ENCODE measurements around the gene ABI3.
"Not testable (repeated sequence)": the region's sequence is repeated elsewhere in the genome, so short reads cannot be mapped to it uniquely, and the experiment has no call there.

ABI3 gene, protein sequence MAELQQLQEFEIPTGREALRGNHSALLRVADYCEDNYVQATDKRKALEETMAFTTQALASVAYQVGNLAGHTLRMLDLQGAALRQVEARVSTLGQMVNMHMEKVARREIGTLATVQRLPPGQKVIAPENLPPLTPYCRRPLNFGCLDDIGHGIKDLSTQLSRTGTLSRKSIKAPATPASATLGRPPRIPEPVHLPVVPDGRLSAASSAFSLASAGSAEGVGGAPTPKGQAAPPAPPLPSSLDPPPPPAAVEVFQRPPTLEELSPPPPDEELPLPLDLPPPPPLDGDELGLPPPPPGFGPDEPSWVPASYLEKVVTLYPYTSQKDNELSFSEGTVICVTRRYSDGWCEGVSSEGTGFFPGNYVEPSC

DNA sequence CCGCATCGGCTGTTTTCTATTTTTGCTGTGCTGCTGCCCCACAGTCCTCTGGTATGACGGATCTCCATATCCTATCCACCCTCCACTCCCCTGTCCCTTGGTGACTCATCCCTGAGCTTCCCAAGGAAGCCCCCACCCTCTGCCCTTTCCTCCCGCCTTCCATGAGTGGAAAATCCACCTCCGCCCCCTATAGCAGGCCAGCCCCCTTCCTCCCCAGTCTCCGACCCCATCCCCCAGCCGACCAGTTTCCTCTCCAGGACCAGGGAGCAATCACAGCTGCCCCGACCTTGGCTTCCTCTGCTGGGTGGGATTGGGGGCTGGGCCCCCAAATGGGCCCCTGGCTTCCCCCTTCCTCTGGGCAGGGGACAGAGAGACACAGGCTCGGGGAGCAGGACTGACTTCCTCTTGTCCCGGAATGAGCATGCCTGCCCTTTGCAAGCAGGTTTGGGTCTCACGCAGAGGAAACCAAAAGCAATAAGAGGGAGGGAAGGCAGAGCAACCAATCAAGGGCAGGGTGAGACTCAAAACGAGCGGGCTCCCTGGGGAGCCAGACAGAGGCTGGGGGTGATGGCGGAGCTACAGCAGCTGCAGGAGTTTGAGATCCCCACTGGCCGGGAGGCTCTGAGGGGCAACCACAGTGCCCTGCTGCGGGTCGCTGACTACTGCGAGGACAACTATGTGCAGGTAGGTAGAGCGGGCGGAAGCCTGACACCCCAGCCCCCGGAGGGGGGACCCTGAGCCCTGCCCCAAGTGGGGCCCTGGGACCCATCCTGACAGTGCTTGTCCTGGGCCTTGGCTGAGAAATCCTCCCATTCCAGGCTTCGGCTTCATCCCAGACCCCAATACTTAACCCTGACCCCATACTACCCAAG is at the start of gene ABI3, which contains the start of gene GNGT2:
ABI3 (plus strand) TSS at position 550 of the 872 bp plus-strand sequence; CDS start at position 568, 18 bp downstream.
GNGT2 (minus strand) TSS at position 417 of the 872 bp plus-strand sequence. CDS start 3,152 bp downstream, outside the sequence.
- no peak for DNase-seq (ENCODE audit: low spot score)

DNA sequence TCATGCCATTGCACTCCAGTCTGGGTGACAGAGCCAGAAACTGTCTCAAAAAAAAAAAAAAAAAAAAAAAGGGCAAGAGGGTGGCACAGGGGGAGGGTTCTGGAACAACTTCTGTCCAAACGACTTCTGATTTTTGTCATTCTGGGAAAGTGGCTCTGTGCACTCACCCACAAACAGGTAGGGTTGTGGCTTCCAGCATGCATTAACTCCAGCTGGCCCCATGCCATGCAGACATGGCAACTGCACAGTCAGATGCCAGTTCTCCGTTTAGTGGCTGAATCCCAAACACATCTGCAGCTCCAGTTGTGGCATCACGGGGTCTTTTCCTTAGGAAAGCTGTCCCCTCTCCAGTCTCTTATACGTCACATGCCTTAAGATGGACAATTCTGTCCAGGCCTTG is 47.6 kb upstream of the ABI3 start:
- no peak for DNase-seq (ENCODE audit: low spot score)

GRCh38 chr17:49165143-49165542 is 45.4 kb upstream of the ABI3 start:
- no peak for DNase-seq (ENCODE audit: low spot score)

GRCh38 chr17:49168706-49169105 is 41.8 kb upstream of the ABI3 start:
- no peak for DNase-seq (ENCODE audit: low spot score)

GRCh38 chr17:49170216-49170615 is 40.3 kb upstream of the ABI3 start:
- DNase-seq (ENCODE audit: low spot score), result no peak

GRCh38 chr17:49170711-49171110 is 39.8 kb upstream of the ABI3 start:
- DNase-seq (ENCODE audit: low spot score), result not testable (repeated sequence)

- not testable (repeated sequence) for DNase-seq (ENCODE audit: low spot score)
Measured at GRCh38 chr17:49175978-49176377, 34.5 kb upstream of the ABI3 start.

GRCh38 chr17:49180303-49180702 is 30.2 kb upstream of the ABI3 start:
- peak; percentile 49 for DNase-seq (ENCODE audit: low spot score)

DNA sequence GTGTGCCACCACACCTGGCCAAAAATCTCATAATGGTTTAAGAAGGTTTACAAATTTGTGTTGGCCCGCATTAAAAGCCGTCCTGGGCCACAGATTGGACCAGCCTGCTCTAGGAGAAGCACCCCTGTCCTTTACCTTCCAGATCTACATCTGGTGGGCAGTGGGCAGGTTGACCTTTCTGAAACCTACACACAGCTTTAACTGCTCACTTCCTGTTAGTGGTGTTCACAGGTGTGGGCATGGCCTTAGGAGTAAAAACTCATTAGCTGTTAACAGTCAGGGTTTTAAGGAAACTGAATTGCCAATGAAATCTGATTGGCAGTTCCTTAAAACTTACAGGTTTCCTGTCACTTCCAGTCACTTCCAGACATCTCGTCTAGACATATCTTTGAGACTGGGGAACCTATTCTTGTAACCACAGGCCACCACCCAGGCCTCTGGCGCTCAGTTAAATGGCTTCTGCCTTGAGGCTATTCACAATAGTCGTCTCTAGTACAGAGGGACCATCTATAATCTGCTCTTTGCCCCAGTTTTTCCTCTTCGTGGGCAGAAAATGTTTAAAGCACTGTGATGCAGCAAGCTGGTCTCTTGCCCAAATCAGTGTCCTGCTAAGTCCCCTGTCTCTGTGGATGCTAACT is 29.4 kb upstream of the ABI3 start:
- DNase-seq (ENCODE audit: low spot score), result no peak

DNA sequence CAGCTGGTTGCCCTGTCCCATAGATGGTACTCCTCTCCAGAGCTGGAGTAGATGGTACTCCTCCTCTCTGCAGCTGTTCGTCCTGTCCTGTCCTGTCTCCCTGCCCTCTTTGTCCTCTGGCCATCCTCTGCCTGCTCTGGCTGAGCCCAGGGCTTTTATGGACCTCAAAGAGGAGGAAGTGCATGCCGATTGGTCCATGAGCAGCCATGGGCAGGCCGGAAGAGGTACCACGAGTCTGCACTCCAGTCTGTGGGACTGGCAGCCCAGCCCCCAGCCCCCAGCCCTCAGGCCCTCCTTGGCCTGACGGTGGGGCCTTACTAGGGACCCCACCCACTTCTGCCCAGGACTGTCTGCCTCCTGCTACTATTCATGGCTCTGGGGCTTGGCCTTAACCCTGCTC is 27.2 kb upstream of the ABI3 start:
- DNase-seq (ENCODE audit: low spot score), result no peak

GRCh38 chr17:49183801-49184200 is 26.7 kb upstream of the ABI3 start:
- DNase-seq (ENCODE audit: low spot score), result no peak

- not testable (repeated sequence) for DNase-seq (ENCODE audit: low spot score)
Measured at GRCh38 chr17:49184522-49184921, 26.0 kb upstream of the ABI3 start.

DNA sequence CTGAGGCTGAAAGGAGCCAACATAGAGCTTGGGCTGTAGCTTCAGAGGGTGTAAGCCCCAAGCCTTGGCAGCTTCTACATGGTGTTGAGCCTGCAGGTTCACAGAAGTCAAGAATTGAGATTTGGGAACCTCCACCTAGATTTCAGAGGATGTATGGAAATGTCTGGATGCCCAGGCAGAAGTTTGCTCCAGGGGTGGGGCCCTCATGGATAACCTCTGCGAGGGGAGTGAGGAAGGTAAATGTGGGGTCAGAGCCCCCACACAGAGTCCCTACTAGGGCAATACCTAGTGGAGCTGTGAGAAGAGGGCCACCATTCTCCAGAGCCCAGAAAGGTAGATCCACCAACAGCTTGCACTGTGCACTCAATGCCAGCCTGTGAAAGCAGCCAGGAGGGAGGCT is 25.1 kb upstream of the ABI3 start:
- not testable (repeated sequence) for DNase-seq (ENCODE audit: low spot score)

GRCh38 chr17:49187301-49187700 is 23.2 kb upstream of the ABI3 start:
- no peak for DNase-seq (ENCODE audit: low spot score)

- peak; percentile 16 for DNase-seq (ENCODE audit: low spot score)
Measured at GRCh38 chr17:49190932-49191331, 19.6 kb upstream of the ABI3 start.

DNA sequence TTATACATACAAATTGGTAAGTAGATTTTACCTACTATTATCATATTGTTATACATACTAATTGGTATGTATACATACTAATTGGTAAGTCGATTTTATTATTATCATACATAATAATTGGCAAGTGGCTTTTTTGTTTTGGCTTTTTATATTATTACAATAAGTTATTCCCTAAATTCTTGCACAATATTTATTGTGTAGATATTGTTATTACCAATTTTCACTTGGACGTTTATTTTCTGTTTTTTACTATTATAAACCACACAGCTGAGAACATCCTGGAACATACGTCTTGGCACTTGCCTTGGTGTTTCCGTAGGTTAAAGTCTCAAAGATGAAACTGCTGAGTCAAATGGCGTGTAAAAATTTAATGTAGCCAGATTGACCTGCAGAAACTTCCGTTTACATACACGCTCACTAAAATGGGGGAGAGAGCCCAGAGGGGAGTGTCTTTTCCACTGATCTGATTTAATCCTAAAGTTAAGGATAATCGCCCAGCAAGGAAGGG is 19.0 kb upstream of the ABI3 start:
- DNase-seq (ENCODE audit: low spot score), result no peak

DNA sequence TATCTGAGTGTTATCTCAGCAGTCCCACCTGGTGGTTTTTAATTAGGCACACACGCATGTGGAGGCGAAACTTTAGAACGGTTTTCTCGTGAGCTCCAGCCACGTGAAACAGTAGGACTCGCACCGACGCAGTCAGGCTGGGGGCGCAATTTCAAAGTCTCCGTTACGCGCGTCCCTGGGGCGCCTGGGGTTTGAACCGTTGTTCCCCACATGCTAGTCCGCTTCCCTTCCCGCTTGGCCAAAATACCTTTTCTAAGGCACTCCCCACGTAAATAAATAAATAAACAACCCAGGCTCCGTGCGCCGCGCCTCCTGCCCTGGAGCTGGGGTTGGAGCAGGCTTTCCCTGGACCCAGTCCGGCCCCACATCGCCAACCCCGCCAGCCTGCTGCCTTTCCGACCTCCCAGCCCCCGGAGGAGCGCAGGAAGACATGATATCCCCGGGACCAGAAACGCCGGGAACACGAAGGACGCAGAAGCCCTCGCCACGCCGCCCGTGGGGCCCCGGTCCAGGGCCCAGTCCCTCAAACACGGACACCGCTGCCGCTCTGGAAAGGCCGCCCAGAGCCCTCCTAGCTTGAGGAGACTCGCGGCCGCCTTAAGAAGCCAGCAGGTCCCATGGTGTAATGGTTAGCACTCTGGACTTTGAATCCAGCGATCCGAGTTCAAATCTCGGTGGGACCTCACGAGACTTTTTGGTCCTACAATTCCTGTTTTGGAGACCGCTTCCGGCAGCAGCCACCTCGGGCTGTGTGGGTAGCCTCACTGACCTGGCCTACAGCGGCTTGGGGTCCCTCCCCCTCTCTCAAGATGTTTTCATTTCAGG is 18.4 kb upstream of the ABI3 start:
- DNase-seq (ENCODE audit: low spot score), result peak; percentile 91

DNA sequence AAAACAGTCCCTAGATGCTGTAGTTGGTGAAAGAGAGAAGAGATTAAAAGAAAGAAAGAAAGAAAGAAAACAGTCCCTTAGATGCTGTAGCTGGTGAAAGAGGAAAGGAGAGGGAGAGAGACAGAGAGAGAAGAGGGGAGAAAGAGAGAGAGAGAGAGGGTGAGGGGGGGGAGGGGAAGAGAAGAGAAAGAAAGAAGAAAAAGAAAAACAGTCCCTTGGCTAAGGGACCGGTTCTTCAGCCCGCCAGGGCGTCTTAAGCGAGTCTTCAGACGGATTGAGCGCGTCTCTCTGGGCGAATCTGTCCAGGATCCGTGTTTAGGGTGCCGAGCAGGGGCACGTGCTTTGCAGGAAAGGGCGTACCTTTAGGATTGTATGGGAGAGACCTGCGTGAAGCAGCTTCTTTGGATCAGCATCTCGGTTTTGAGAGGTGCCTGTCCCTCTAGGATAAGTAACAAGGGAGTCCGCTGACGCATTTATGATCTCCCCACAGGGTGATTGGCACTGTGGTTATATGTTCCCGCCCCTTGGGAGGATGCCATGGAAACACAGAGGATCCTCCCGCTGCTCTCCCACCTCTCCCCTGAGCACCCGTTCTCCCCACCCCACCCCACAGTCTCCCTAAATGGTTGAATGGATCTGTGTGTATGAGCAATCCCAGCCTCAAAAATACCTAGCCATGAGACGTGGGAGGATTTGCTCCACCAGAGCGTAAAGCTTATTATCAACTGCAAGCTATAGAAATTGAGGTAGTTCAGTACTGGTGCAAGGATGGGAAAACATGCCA is 16.8 kb upstream of the ABI3 start:
- DNase-seq (ENCODE audit: low spot score), result peak; percentile 87

- DNase-seq (ENCODE audit: low spot score), result no peak
Measured at GRCh38 chr17:49194297-49194607, 16.3 kb upstream of the ABI3 start.

DNA sequence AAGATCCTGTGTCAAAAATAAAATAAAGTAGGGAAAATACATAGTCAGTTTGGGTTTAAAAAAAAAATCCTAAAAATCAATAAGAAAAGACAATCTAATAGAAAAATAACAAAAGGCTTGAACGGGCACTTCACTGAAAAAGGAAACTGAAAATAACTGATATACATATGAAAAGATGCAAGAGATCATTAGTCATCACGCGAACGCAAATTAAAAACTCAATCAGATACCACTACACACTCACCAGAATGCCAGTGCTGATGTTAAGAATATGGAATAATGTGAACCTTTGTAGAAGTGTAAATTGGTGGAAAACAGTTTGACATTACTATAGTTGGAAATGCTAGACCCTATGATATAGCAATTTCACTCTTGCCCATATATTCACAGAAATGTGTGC is 14.8 kb upstream of the ABI3 start:
- no peak for DNase-seq (ENCODE audit: low spot score)

- no peak for DNase-seq (ENCODE audit: low spot score)
Measured at GRCh38 chr17:49196520-49196919, 14.0 kb upstream of the ABI3 start.

All from cerebellar cortex (tissue), 1 donor.